Activated T-helper 1 cell treated with anti-CD3 and anti-CD28 coated beads, Interleukin-12 subunit alpha, Interleukin-12 subunit beta, Interleukin-2, Interleukin-4 antibody, amounts not matched to agents 30 ng/mL and 10 ng/mL and 1 ng/mL, durations not matched to agents 14 hours and 24 hours and 36 hours (primary cell): Measurements from ENCODE around the gene EPHB4. TPM values are rescaled to one million over a fixed set of nuclear protein-coding genes. Genes with fewer than 3 reads are reported as not detected.
A peak's percentile ranks its signal among the peaks of the same experiment; 100 is the strongest.

Experiments
- DNase-seq: peaks from one replicate; pipeline ENCODE4 v3.0.0; 2021; ENCODE audit warnings: low spot score
- H3K27ac Mint-ChIP-seq: one replicate; pipeline ENCODE4 v1.8.0; 2021; ENCODE audit warnings: mild to moderate bottlenecking, mixed read lengths
- H3K27me3 Mint-ChIP-seq: one replicate; pipeline ENCODE4 v1.8.0; 2022; ENCODE audit warnings: mild to moderate bottlenecking, moderate library complexity, mixed read lengths; ENCODE audit not compliant: insufficient read depth
- H3K36me3 Mint-ChIP-seq: one replicate; pipeline ENCODE4 v1.8.0; 2021; ENCODE audit warnings: low read depth, mixed read lengths
- H3K4me1 Mint-ChIP-seq: one replicate; pipeline ENCODE4 v1.8.0; 2021; ENCODE audit warnings: low read depth, mixed read lengths
- H3K4me3 Mint-ChIP-seq: one replicate; pipeline ENCODE4 v1.8.0; 2021; ENCODE audit warnings: mild to moderate bottlenecking, moderate library complexity, mixed read lengths
- H3K9me3 Mint-ChIP-seq: one replicate; pipeline ENCODE4 v1.8.0; 2021; ENCODE audit warnings: mixed read lengths
- intact Hi-C: fragments of 100-400 bp; cut with micrococcal nuclease; formaldehyde crosslinking; loops from one replicate; pipeline ENCODE4 v1.15.1; 2024
- total RNA-seq: library from RNA; stranded (reverse); gene quantifications from 2 replicates; pipeline ENCODE4 v1.2.3, GENCODE V29; 2022

The EPHB4 gene
- total RNA-seq, 1 donor from 2014 or later: 2.4 TPM

DNA sequence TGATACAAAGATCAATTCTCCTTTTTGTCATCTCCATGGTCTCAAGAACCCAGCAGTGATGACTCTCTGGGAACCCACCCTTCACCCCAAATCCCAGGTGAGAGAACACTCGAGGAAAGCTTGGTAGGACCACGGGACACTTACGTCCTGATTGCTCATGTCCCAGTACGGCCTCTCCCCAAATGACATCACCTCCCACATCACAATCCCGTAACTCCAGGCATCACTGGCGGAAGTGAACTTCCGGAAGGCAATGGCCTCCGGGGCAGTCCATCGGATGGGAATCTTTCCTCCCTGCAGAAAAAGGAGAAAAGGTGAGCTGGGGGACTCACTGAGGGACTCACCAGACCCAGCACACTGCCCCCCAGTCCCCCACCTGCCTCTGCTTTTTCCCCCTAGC, 21.0 kb downstream of the EPHB4 start:
- no peak overlapping the region for H3K27ac Mint-ChIP-seq
- H3K4me1 Mint-ChIP-seq: peaks cover 10% of the 10 kb centered on the region
- H3K27me3 Mint-ChIP-seq: peaks cover 10% of the 10 kb centered on the region
- intact Hi-C loops: loop anchor here (5.0 kb wide), 1 partner anchor 161 kb away; the partner anchor contains the start of gene MUC12
- no peak overlapping the region for H3K4me3 Mint-ChIP-seq
- no peaks in the 10 kb centered on the region for H3K9me3 Mint-ChIP-seq
- no peak for DNase-seq
- H3K36me3 Mint-ChIP-seq: no peaks in the 10 kb centered on the region

DNA sequence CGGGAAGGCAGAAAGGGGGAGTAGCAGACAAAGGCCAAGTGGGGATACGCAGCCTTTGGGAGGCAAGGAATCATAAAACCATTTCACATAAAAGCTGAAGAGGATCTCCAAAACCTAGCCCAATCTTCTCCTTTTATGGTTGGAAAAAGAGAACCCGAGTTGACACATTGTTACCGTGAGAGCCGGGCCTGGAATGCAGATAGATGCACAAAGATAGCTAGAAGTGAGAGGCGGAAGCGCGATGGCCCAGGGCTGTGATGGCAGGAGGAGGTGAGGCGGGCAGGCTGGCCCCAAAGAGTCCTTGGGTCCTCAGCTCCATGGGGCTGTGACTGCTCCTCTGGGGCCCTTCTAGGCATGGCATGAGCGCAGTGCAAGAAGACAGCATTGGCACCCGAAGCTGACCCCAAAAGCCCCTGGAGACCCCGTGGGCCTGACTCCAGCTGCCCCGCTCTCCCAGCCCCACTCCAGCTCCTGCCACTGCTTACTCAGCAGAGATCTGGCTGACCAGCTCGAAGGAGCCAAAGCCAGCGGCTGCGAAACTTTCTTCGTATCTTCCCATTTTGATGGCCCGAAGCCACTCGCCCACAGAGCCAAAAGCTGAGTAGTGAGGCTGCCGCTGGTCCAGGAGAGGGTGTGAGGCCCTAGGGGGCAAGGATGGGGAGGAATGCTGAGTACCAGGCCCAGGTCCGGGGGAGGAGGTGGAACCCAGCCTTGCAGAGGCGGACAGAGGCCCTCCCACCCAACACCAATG, 22.5 kb downstream of the EPHB4 start:
- H3K4me3 Mint-ChIP-seq: no peak overlapping the region
- no peaks in the 10 kb centered on the region for H3K36me3 Mint-ChIP-seq
- intact Hi-C loops: loop anchor here (5.0 kb wide), 1 partner anchor 162 kb away; the partner anchor contains the start of gene MUC12
- DNase-seq: no peak
- peaks cover 10% of the 10 kb centered on the region for H3K4me1 Mint-ChIP-seq
- H3K27me3 Mint-ChIP-seq: peaks cover 13% of the 10 kb centered on the region
- H3K9me3 Mint-ChIP-seq: no peaks in the 10 kb centered on the region
- H3K27ac Mint-ChIP-seq: no peak overlapping the region

DNA sequence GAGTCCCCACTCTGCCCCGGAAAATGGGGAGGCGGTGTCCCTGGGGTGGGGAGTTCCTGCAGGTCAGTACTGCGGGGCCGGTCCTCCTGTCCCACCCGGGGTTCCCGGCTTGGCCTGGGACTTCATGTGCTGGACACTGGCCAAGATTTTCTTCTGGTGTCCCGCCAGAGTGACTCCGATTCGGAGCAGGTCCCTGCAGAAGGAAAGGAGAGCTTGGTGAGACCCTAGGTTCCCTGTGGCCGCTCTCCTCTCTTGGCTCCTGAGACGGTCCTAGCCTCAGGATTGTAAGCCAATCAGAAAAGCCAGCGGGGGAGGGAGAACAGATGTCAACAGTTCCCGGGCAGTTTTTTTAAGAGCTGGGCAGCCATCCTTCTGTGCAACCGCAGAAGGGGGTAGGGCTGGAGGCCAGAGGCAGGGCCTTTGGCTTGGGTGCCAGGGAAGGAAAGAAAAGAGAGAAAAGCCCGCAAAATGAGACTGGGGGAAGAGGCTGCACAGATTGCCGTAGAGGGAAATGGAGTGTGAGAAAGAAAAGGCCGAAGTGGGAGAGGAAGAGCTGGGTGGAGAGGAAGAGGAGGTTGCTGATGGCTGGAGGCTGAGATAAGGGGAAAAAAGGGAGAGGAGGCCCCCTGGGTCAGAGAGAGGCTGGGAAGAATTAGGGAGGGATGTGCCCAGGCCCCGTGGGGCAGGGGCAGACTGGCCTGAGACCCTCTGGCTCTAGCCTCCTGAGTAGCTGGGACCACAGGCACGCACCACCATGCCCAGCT, 23.7 kb downstream of the EPHB4 start:
- DNase-seq: peak; percentile 42
- Mint-ChIP-seq H3K9me3 (no peaks in the 10 kb centered on the region), H3K4me3 (no peak overlapping the region), H3K27ac (peak overlapping the region; percentile 71), H3K4me1 (peaks cover 10% of the 10 kb centered on the region), H3K27me3 (peaks cover 12% of the 10 kb centered on the region), H3K36me3 (no peaks in the 10 kb centered on the region)
- intact Hi-C loops: loop anchor here (1.0 to 2.0 kb wide), 2 partner anchors 49 to 255 kb away; partner anchors contain the start of gene SLC12A9

DNA sequence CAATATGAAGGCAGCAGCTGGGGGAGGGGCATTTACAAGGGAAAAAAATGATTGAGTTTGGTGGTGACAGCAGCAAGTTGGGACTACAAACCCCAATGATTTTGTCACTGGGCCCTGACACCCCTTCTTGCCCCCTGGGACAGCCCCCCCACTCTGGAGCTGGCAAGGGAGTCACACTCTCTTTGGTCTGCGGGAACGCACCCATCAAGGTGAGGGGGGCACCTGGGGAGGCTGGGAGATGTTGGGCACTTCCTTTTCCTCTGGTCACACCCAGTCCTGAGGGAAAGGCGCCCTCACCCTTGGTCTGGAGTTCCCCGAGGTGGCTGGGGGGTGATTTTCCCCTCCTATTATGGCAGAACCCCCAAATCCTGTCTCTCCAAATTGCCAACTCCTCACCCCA, 24.4 kb downstream of the EPHB4 start:
- Mint-ChIP-seq H3K9me3 (no peaks in the 10 kb centered on the region), H3K27ac (no peak overlapping the region), H3K36me3 (no peaks in the 10 kb centered on the region), H3K4me3 (no peak overlapping the region), H3K27me3 (peaks cover 10% of the 10 kb centered on the region), H3K4me1 (peaks cover 10% of the 10 kb centered on the region)
- no peak for DNase-seq
- intact Hi-C loops: loop anchor here (1.0 to 2.0 kb wide), 2 partner anchors 49 to 256 kb away; partner anchors contain the start of gene SLC12A9

DNA sequence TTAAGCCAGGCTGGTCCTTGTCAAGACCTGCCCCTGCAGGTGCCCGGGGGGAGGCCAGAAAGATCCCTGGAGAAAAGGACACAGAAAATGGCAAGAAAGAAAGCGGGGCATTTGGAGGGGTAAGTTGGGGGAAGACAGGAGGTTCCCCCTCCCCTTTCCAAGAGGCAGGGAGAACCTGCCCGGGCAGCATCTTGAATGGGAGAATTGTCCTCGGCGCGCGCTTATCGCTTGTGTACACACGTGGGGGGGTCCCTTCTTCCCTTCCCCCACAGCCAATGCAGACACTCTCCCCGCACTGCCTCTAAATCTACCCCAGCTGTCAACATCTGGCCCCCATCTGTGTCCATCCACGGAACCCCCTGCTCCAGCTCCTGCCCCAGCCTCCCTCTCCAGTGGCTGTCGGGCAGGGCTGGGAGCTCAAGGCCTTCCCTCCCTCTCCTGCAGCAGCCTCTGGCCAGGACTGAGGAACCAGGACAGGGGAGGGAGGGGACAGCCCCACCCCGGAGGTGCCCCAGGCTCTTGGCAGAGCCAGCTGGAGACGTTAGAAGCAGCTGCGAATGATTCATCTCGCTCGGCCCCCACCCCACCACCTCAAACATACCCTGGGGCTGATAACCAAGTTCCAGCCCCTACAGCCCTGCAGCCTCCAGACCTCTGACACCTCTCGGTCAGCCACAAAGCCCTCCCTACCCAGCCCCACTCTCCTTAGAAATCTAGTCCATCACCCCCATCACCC, 25.3 kb downstream of the EPHB4 start:
- H3K27ac Mint-ChIP-seq: no peak overlapping the region
- H3K4me1 Mint-ChIP-seq: peaks cover 10% of the 10 kb centered on the region
- H3K36me3 Mint-ChIP-seq: no peaks in the 10 kb centered on the region
- no peaks in the 10 kb centered on the region for H3K9me3 Mint-ChIP-seq
- DNase-seq: no peak
- H3K4me3 Mint-ChIP-seq: no peak overlapping the region
- H3K27me3 Mint-ChIP-seq: peaks cover 10% of the 10 kb centered on the region
- intact Hi-C loops: loop anchor here (2.0 kb wide), 1 partner anchor 257 kb away; no protein-coding TSS in a partner anchor

DNA sequence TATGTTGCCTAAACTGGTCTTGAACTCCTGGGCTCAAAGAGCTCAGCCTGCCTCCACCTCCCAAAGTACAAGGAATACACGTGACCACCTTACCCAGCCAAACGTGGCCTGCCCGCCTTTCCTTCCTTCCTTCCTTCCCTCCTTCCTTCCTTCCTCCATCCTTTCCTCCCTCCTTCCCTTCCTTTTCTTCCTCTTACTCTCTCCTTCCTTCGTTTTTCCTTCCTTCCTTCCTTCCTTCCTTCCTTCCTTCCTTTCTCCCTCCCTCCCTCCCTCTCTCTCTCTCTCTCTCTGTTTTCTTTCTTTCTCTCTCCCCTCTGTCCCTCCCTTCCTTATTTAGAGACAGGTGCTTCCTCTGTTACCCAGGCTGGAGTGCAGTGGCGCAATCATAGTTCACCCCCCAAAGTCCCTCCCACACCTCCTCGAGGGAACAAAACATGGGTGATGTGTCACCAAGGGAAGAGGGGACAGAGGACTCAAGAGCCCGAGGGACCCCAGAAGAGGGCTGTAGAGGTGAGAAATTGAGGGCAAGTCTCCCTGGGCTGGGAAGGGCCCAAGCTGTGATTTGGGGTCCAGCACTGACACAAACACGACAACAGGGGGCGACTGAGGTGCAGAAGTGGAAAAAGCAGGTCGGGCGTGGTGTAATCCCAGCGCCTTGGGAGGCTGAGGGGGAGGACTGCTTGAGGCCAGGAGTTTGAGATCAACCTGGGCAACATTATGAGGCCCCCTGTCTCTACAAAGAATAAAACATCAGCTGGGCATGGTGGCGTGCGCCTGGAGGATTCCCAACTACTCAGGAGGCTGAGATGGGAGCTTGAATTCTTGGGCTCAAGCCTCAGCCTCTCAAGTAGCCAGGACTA, 28.1 kb downstream of the EPHB4 start:
- Mint-ChIP-seq H3K27me3 (peaks cover 10% of the 10 kb centered on the region), H3K4me1 (peaks cover 10% of the 10 kb centered on the region), H3K27ac (no peak overlapping the region), H3K36me3 (no peaks in the 10 kb centered on the region), H3K9me3 (no peaks in the 10 kb centered on the region), H3K4me3 (no peak overlapping the region)
- intact Hi-C loops: loop anchor here (1.0 kb wide), 2 partner anchors 53 to 278 kb away; partner anchors contain the start of gene SLC12A9
- DNase-seq: peak; percentile 34

DNA sequence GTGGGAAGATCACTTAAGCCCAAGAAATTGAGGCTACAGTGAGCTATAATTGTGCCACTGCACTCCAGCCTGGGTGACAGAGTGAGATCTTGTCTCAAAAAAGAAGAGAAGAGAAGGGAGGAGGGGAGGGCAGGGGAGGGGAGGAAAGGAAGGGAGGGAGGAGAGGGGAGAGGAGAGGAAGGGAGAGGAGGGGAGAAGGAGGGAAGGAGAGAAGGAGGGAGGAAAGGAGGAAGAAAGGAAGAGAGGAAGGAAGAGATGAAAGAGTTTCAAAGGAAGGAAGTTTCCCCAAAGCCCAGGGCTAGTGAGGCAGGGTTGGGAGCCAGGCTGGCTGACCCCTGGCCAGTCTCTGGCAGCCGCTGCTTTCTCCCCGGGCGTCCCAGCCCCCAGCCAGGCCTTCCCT, 32.6 kb downstream of the EPHB4 start:
- Mint-ChIP-seq H3K27me3 (peaks cover 2% of the 10 kb centered on the region), H3K27ac (no peak overlapping the region), H3K36me3 (no peaks in the 10 kb centered on the region), H3K4me1 (no peaks in the 10 kb centered on the region), H3K9me3 (no peaks in the 10 kb centered on the region), H3K4me3 (no peak overlapping the region)
- DNase-seq: no peak
- intact Hi-C loops: no loop called here

DNA sequence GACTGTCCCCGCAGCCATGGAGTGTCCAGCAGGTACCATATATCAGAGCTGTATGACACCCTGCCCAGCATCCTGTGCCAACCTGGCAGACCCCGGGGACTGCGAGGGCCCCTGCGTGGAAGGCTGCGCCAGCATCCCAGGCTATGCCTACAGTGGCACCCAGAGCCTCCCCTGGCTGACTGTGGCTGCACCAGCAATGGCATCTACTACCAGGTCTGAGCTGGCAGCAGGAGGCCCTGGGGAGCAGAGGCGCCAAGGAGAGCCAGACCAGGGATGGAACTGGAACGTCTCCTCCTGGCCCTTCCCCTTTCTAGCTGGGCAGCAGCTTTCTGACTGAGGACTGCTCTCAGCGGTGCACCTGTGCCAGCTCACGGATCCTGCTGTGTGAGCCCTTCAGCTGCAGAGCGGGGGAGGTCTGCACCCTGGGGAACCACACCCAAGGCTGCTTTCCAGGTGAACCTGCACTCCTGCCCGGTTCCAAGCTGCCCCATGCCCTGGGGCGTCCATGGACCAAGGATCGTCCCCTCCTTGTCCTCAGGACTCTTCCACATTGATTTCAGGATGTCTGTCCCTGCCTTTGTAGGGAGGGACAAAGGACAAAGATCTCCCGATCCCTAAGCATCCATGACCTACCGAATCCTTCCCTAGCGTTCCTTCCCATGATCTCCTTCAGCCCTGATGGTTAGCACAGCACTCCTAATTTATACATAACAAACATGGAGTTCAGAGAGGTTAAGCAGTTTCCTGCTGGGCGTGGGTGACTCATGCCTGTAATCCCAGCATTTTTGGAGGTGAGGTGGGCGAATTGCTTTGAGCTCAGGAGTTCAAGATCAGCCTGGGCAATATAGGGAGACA, 33.3 kb downstream of the EPHB4 start:
- H3K4me1 Mint-ChIP-seq: no peaks in the 10 kb centered on the region

DNA sequence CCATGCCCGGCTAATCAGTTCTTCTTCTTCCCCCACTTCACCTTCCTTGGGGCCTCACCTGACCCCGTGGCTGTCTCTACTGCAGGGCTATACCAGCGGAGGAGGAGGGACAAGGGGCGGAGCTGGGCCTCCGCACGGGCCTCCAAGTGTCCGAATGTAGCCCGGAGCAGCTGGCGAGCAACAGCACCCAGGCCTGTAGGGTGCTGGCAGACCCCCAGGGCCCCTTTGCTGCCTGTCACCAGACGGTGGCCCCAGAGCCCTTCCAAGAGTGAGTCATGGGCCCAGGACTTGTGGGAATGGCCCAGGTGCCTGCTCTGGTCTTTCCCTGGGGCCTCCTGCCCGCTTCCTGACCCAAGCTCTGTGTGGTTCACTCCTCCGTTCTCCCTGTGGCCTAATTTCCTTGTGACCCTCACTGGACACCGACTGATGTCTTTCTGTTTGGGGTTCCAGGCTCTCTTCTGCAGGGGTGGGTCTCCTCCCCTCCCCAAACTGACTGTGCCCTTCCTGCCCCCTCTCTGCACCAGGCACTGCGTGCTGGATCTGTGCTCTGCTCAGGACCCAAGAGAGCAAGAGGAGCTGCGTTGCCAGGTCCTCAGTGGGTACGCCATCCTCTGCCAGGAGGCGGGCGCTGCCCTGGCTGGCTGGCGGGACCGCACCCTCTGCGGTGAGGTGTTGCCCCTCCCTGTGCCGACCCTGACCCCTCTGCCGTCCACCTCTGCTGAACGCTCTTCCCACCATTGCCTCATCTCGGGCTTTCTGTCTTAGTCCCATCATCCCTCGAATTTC, 35.2 kb downstream of the EPHB4 start:
- Mint-ChIP-seq H3K9me3 (no peaks in the 10 kb centered on the region), H3K36me3 (no peaks in the 10 kb centered on the region), H3K27ac (no peak overlapping the region), H3K4me3 (no peak overlapping the region), H3K27me3 (peaks cover 2% of the 10 kb centered on the region), H3K4me1 (no peaks in the 10 kb centered on the region)
- DNase-seq: no peak
- intact Hi-C loops: no loop called here

More for the DNA sequence above, 33.3 kb downstream of the EPHB4 start:
- DNase-seq: no peak
- H3K27ac Mint-ChIP-seq: no peak overlapping the region
- H3K27me3 Mint-ChIP-seq: peaks cover 2% of the 10 kb centered on the region
- H3K9me3 Mint-ChIP-seq: no peaks in the 10 kb centered on the region
- no peak overlapping the region for H3K4me3 Mint-ChIP-seq
- intact Hi-C loops: no loop called here
- H3K36me3 Mint-ChIP-seq: no peaks in the 10 kb centered on the region

DNA sequence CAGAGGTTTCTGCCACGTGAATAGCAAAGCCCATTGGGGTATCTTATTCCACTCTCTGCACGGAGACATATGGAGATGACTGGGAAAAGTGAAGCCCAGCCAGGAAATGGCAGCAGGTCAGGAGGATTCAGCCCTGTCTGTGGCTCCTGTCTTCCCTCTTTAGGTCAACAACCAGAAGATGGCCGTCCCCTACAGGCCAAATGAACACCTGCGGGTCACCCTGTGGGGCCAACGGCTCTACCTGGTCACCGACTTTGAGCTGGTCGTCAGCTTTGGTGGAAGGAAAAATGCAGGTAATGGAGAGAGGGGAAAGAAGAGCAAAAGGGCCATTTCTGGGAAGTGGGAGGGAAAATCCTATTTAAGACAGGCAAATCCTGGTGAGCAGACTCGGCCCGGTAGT, 38.3 kb downstream of the EPHB4 start:
- intact Hi-C loops: no loop called here
- Mint-ChIP-seq H3K4me1 (no peaks in the 10 kb centered on the region), H3K36me3 (no peaks in the 10 kb centered on the region), H3K9me3 (no peaks in the 10 kb centered on the region), H3K27ac (no peak overlapping the region), H3K27me3 (peaks cover 3% of the 10 kb centered on the region), H3K4me3 (no peak overlapping the region)
- DNase-seq: no peak

DNA sequence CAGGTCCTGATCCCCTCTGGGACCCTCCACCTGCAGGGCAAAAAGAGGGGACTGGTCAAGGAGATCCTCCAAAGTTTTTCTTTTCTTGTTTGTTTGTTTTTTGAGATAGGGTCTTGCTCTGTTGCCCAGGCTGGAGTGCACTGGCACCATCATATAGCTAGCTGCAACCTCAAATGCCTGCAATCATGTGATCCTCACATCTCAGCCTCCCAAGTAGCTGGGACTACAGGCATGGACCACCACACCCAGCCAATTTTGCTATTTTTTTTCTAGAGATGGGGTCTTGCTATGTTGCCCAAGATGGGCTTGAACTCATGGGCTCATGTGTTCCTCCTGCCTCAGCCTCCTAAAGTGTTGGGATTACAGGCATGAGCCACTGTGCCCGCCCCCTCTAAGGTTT, 41.0 kb downstream of the EPHB4 start:
- Mint-ChIP-seq H3K9me3 (no peaks in the 10 kb centered on the region), H3K27ac (no peak overlapping the region), H3K4me1 (no peaks in the 10 kb centered on the region), H3K36me3 (no peaks in the 10 kb centered on the region), H3K4me3 (no peak overlapping the region), H3K27me3 (peaks cover 4% of the 10 kb centered on the region)
- intact Hi-C loops: no loop called here
- DNase-seq: no peak
